Choroid plexus epithelial cell (primary cell): ENCODE results near the gene FNIP2.
A peak's percentile ranks its signal among the peaks of the same experiment; 100 is the strongest.
"Not testable (repeated sequence)": the region's sequence is repeated elsewhere in the genome, so short reads cannot be mapped to it uniquely, and the experiment has no call there.

Source experiments
- DNase-seq: peaks from one replicate; pipeline ENCODE4 v3.0.0-alpha.2; 2010; ENCODE audit warnings: low read depth
- H3K4me3 ChIP-seq: 2 replicates; pipeline ENCODE4 v1.5.1; 2011; ENCODE audit warnings: low read depth, mild to moderate bottlenecking, control low read depth, low read length, moderate library complexity
- TF ChIP-seq, protein P1 (sequence below): conservative IDR thresholded peaks from 2 replicates; pipeline ENCODE4 v1.5.1; 2011; ENCODE audit warnings: low read depth, mild to moderate bottlenecking, control low read depth, inconsistent platforms, low read length, moderate library complexity

The FNIP2 gene

DNA sequence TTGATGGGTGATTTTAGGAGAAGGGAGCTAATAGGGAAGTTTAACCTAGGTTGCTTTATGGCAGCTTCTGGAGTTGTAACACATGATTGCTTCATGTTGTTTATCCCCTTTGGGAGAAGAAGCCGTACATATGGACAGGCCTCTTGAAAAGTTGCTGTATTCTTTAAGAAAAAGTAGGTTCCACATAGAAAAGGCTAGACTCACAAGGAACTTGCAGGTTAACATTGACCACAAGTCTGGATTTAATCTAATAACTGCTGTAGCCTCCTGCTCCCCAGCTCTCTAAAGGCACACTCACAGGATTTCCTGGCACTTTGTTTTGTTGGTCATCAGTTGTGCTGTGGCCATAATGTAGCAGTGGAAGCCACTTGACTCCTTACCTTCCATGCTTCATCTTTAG lies 19.7 kb downstream of the FNIP2 start:
- TF ChIP-seq, protein P1, sequence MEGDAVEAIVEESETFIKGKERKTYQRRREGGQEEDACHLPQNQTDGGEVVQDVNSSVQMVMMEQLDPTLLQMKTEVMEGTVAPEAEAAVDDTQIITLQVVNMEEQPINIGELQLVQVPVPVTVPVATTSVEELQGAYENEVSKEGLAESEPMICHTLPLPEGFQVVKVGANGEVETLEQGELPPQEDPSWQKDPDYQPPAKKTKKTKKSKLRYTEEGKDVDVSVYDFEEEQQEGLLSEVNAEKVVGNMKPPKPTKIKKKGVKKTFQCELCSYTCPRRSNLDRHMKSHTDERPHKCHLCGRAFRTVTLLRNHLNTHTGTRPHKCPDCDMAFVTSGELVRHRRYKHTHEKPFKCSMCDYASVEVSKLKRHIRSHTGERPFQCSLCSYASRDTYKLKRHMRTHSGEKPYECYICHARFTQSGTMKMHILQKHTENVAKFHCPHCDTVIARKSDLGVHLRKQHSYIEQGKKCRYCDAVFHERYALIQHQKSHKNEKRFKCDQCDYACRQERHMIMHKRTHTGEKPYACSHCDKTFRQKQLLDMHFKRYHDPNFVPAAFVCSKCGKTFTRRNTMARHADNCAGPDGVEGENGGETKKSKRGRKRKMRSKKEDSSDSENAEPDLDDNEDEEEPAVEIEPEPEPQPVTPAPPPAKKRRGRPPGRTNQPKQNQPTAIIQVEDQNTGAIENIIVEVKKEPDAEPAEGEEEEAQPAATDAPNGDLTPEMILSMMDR = no peak
- H3K4me3 ChIP-seq = no peak overlapping the region
- no peak for DNase-seq

DNA sequence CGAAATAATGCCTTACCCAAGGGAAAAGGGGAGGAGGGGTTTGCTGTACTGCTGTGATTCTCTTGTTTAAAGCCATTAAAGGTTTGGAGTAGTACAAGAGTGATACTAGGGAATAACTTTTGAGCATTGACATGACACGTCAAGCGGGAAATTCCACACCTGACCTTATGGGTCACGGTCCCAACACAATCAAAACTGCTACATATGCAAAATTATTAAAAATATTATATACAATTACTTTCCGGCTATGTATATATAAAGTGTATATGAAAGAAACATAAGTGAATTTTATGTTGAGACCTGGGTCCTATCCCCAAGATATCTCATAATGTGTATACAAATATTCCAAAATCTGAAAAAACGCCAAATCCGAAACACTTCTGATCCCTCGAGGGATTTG lies 21.0 kb downstream of the FNIP2 start:
- TF ChIP-seq, protein P1 = no peak
- no peak for DNase-seq
- H3K4me3 ChIP-seq = no peak overlapping the region

DNA sequence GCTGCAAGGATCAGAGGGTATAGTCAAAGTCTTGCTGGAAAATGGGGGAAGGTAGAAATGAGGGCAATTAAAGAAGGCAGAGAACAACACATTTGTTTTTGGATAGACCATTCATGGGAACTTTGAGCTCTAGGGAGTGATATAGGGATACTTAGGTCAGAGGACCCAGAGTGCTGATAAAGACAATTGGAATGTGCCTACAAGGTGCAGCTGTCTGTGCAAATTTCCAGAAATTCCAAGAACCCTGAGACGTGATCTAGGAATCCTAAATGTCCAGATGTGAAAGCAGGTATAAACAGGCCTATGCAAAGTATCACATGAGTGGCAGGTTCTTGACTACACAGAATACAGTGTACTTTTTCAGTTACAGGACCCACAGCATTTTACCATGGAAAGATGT lies 24.2 kb downstream of the FNIP2 start:
- TF ChIP-seq, protein P1 = no peak
- no peak for DNase-seq
- H3K4me3 ChIP-seq = no peak overlapping the region

DNA sequence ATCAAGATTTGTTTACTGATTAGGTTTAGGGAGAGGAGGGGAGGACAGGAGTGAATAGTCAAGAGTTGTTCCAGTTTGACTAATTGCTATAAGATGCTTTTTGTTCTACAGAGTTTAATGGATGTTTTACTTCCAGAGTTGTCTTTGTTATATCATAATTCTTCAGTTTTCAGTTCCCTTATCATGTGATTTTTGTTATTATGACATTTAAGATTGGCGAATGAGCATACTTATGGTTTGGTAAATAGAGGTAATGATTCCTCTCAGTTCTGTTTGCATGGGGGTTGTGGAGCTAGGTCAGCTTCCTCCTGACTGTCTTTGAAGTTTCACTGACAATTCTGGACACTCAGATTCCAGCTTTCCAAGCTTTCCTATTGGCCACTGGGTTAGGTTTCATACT lies 24.6 kb downstream of the FNIP2 start:
- H3K4me3 ChIP-seq = not testable (repeated sequence)

DNA sequence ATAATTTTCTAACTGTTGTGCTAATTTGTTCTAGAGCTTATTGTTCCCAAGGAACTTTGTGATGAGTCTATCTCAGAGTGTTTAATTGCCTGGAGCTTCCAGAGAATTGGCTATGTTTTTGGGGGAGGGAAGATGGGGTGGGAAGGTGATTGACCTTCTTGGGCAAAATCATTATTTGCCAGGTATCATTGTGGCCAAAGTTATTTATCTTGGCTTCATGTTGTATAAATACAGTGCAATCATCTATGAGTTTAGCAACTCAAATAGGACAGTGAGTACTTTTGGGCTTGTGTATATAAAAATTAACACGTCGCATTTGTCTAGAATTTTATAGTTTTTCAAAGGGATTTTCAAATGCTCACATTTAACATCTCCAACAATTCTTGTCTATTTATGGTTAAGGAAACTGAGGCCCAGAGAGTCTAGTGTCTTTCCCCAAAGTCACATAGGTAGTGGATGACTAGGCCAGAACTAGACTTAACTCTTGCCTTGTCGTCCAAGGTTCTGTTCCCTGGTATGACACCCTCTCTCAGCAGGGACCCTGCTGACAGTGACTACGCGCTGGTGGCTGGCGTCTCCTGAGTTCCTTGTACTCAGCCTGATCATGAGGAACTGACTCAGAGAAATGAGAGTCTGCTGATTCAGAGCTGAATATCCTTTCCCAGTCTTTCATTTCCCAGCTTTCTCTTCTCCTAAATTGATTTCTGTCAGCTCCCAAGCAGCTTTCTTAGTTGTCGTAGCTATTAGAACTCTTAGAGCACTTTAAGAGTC lies 27.7 kb downstream of the FNIP2 start:
- no peak overlapping the region for H3K4me3 ChIP-seq
- peak; percentile 57 for DNase-seq
- TF ChIP-seq, protein P1 = no peak

More for the DNA sequence above, 24.6 kb downstream of the FNIP2 start:
- DNase-seq = not testable (repeated sequence)

DNA sequence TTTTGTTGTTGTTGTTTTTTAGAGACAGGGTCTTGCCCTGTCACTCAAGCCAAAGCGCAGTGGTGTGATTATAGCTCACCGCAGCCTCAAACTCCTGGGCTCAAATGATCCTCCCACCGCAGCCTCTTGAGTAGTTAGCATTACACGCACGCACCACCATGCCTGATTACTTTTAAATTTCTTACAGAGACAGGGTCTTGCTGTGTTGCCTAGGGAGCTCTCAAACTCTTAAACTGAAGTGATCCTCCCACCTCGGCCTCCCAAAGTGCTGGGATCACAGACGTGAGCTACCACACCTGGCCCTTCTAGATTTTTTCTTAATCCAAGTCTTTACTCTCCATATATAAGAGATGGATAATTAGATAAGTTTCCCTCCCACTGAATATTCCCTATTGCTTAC lies 29.2 kb downstream of the FNIP2 start:
- TF ChIP-seq, protein P1 = no peak
- DNase-seq = no peak
- no peak overlapping the region for H3K4me3 ChIP-seq

DNA sequence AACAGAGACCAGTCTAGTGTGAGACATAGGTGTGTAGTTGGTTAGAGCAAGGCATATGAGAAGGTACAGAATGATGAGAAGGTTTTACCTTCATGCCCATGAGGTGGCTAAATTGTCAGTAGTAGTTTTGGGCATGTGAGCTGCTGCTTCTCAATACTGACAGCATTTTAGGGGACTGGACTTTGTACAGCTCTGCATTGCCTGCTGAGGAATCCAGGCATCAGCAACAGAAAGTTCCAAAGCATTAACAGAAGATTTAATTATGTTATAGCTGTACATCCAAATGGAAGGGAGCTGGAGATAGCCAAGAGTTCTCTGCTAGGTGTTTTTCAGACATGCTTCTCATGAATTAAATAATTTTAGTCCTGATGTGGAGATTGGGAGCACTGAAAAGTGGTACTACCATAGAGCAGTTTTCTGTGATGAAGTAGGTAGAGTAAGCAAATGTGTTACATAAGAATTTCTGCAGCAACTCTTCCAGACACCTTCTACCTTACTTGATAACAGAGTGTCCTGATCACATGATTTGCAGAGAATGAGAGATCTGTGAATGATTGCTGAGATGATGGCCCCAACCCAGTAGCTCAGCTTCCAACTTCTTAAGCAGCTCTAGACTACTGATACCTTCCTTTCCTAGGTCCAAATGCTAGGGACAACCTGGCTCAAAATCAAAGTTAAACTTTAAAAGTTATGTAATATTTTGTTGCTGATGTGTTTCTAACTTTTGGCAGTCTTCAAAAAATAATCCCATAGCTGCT lies 30.4 kb downstream of the FNIP2 start:
- no peak overlapping the region for H3K4me3 ChIP-seq
- TF ChIP-seq, protein P1 = no peak
- DNase-seq = no peak
